Epithelial cell of esophagus (primary cell): ENCODE measurements around the gene SOX18.

ENCODE experiments used
- DNase-seq: peaks from one replicate; pipeline ENCODE4 v3.0.0; 2010; ENCODE audit warnings: low read depth
- H3K4me3 ChIP-seq: 2 replicates; pipeline ENCODE4 v1.5.1; 2011; ENCODE audit warnings: mild to moderate bottlenecking, low read length, control low read depth
- CTCF ChIP-seq: IDR thresholded peaks from 2 replicates; pipeline ENCODE4 v1.5.1; 2011; ENCODE audit warnings: low read depth, mild to moderate bottlenecking, low read length, control low read depth, inconsistent platforms; ENCODE audit not compliant: insufficient read depth; ENCODE audit errors: missing control alignments

SOX18 gene

GRCh38 chr20:64049060-64049877 is at the start of gene SOX18:
TSS of gene SOX18 (minus strand) at chr20:64049639. CDS start at chr20:64049516, 123 bp downstream.
- DNase-seq, result peak; percentile 53
- no peak for TF ChIP-seq CTCF
- no peak within 1 kb of the TSS for H3K4me3 ChIP-seq

GRCh38 chr20:64098471-64099013 is 49.1 kb upstream of the SOX18 start:
- H3K4me3 ChIP-seq, result no peak overlapping the region
- DNase-seq, result no peak

GRCh38 chr20:64096535-64096934 is 47.1 kb upstream of the SOX18 start:
- no peak for DNase-seq
- TF ChIP-seq CTCF, result no peak

More at GRCh38 chr20:64098471-64099013, 49.1 kb upstream of the SOX18 start:
- TF ChIP-seq CTCF, result no peak

GRCh38 chr20:64095927-64096326 is 46.5 kb upstream of the SOX18 start:
- DNase-seq, result no peak
- no peak for TF ChIP-seq CTCF
- H3K4me3 ChIP-seq, result no peak overlapping the region

More at GRCh38 chr20:64096535-64096934, 47.1 kb upstream of the SOX18 start:
- H3K4me3 ChIP-seq, result no peak overlapping the region

GRCh38 chr20:64095455-64095854 is 46.0 kb upstream of the SOX18 start:
- H3K4me3 ChIP-seq, result no peak overlapping the region
- no peak for TF ChIP-seq CTCF
- no peak for DNase-seq

GRCh38 chr20:64093013-64093503 is 43.6 kb upstream of the SOX18 start:
- no peak for TF ChIP-seq CTCF
- DNase-seq, result no peak
- H3K4me3 ChIP-seq, result no peak overlapping the region
